Glutamatergic neuron (in vitro differentiated cells): ENCODE measurements around the gene STYK1. TPM values are rescaled to one million over a fixed set of nuclear protein-coding genes. Genes with fewer than 3 reads are reported as not detected.

Source experiments
- DNase-seq: peaks from one replicate; pipeline ENCODE4 v3.0.0; 2022
- H3K27ac Mint-ChIP-seq: one replicate; pipeline ENCODE4 v1.8.0; 2020; ENCODE audit warnings: mild to moderate bottlenecking, mixed read lengths, inconsistent platforms; ENCODE audit not compliant: unreplicated experiment
- H3K27me3 Mint-ChIP-seq: one replicate; pipeline ENCODE4 v1.8.0; 2020; ENCODE audit warnings: mild to moderate bottlenecking, moderate library complexity, mixed read lengths, inconsistent platforms; ENCODE audit not compliant: unreplicated experiment
- H3K36me3 Mint-ChIP-seq: one replicate; pipeline ENCODE4 v1.8.0; 2020; ENCODE audit warnings: mild to moderate bottlenecking, mixed read lengths, inconsistent platforms; ENCODE audit not compliant: unreplicated experiment
- H3K4me1 Mint-ChIP-seq: one replicate; pipeline ENCODE4 v1.8.0; 2020; ENCODE audit warnings: mild to moderate bottlenecking, low read depth, mixed read lengths, inconsistent platforms; ENCODE audit not compliant: unreplicated experiment
- H3K4me3 Mint-ChIP-seq: one replicate; pipeline ENCODE4 v1.8.0; 2020; ENCODE audit warnings: mild to moderate bottlenecking, mixed read lengths, inconsistent platforms; ENCODE audit not compliant: unreplicated experiment
- H3K9me3 Mint-ChIP-seq: one replicate; pipeline ENCODE4 v1.8.0; 2020; ENCODE audit warnings: mild to moderate bottlenecking, moderate library complexity, mixed read lengths, inconsistent platforms; ENCODE audit not compliant: unreplicated experiment
- total RNA-seq: library from RNA; stranded (reverse); fragmentation: NEBNext Ultra II Directional; extraction: Animal tissue kit (Norgen Biotek cat#: 25700); gene quantifications from one replicate; pipeline ENCODE4 v1.2.1, GENCODE V29; 2021; ENCODE audit not compliant: unreplicated experiment
- TF ChIP-seq, protein P1 (sequence below): fragments of 200-600 bp; sonication (generic); IDR thresholded peaks from one replicate; pipeline ENCODE4 v1.5.0; 2021; ENCODE audit not compliant: partially characterized antibody, unreplicated experiment

Gene STYK1
- total RNA-seq, 1 donor from 2014 or later: not detected

DNA sequence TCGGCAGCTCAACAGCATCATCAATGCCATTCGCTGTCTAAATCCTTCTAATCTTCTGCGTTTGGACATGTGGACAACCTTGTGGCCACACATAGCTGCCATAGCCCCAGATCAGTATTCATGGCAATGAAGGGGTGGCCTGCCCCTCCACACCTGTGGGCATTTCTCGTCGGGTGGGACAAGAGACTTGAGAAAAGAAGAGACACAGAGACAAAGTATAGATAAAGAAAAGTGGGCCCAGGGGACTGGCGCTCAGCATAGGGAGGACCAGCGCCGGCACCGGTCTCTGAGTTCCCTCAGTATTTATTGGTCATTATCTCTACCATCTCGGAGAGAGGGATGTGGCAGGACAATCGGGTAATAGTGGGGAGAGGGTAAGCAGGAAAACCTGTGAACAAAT lies 102.7 kb downstream of the STYK1 start:
- Mint-ChIP-seq H3K9me3 (no peaks in the 10 kb centered on the region), H3K27me3 (no peaks in the 10 kb centered on the region), H3K4me3 (no peak overlapping the region), H3K36me3 (no peaks in the 10 kb centered on the region), H3K4me1 (no peaks in the 10 kb centered on the region), H3K27ac (no peak overlapping the region)
- TF ChIP-seq, protein P1, sequence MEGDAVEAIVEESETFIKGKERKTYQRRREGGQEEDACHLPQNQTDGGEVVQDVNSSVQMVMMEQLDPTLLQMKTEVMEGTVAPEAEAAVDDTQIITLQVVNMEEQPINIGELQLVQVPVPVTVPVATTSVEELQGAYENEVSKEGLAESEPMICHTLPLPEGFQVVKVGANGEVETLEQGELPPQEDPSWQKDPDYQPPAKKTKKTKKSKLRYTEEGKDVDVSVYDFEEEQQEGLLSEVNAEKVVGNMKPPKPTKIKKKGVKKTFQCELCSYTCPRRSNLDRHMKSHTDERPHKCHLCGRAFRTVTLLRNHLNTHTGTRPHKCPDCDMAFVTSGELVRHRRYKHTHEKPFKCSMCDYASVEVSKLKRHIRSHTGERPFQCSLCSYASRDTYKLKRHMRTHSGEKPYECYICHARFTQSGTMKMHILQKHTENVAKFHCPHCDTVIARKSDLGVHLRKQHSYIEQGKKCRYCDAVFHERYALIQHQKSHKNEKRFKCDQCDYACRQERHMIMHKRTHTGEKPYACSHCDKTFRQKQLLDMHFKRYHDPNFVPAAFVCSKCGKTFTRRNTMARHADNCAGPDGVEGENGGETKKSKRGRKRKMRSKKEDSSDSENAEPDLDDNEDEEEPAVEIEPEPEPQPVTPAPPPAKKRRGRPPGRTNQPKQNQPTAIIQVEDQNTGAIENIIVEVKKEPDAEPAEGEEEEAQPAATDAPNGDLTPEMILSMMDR: no peak
- no peak for DNase-seq

Other genes with a start within 250 kb of the STYK1 start
- gene KLRC2, start 238.0 kb downstream of the STYK1 start, total RNA-seq: not detected
- gene KLRC1, start 220.7 kb downstream of the STYK1 start, total RNA-seq: not detected
- gene EIF2S3B, start 168.2 kb downstream of the STYK1 start, total RNA-seq: 4.1 TPM
- 22.1 TPM for gene MAGOHB, start 60.4 kb downstream of the STYK1 start, total RNA-seq
- gene YBX3, start 49.3 kb upstream of the STYK1 start, total RNA-seq: 39.0 TPM
- gene TAS2R7, start 128.6 kb upstream of the STYK1 start, total RNA-seq: 0.39 TPM
- not detected for gene TAS2R8, start 133.2 kb upstream of the STYK1 start, total RNA-seq
- not detected for gene TAS2R9, start 136.1 kb upstream of the STYK1 start, total RNA-seq
- 0.69 TPM for gene TAS2R10, start 152.3 kb upstream of the STYK1 start, total RNA-seq
- gene PRR4, start 175.4 kb upstream of the STYK1 start, total RNA-seq: 7.5 TPM
- gene PRH1, start 210.2 kb upstream of the STYK1 start, total RNA-seq: 33.3 TPM
- gene TAS2R13, start 235.5 kb upstream of the STYK1 start, total RNA-seq: 2.0 TPM